Cerebellar nuclear complex (tissue), 1 donor: ENCODE data around the gene MACROD1.

ENCODE experiments used
- DNase-seq, 2 experiments: peaks; one replicate each; lab custom pipeline; 2025; lab: John Stamatoyannopoulos, UW

The MACROD1 gene

DNA sequence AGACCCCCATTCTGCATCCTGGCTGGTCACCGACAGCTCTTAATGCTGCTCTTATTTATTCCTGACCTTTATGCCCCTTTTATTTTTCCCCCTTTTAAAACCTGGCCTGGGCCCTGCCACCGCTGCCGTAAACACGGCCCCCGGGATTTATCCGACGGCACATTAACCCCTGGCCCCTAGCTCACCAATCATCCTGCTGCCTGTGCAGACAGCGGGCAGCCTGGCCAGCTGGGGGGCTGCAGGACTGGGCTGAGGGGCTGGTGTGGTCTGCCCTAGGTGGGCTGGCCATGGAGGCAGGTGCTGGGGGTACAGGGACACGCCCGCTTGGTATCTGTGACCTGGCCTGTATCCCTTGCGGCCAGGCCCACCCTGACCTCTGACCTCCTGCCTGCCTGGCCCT is 151.6 kb downstream of the MACROD1 start:
- DNase-seq: no peak

DNA sequence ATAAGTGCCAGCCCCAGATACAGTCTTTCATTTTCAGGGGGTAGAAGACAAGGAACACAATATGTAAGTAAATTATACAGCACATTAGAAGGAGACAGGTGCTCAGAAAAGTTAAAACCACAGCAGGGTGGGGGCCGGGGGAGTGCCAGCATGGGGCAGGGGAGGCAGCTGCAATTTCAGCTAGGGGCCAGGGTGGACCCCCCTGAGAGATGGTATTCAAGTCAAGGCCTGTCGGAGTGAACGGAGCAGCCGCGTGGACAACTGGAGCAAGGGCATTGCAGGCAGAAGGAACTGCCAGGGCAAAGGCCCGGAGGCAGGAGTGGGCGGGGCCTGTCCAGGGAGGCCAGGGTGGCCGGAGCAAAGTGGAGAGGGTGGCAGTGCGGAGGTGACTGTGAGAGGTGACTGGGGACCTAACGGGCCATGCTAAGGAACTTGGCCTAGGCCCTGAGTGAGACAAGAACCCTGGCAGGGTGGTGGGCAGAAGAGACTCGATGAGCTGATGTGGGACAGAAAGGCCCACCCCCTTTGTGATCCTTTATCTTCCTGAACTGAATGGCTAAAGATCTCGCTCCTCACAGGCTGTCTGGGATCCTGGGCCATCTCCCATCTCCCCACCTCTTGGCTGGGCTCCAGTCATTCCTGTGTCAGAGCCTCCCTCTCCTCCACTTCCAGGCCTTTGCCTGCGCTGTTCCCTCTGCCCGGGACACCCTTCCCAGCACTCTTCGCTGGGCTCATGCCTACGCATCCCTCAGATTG is 152.6 kb downstream of the MACROD1 start:
- DNase-seq: no peak

DNA sequence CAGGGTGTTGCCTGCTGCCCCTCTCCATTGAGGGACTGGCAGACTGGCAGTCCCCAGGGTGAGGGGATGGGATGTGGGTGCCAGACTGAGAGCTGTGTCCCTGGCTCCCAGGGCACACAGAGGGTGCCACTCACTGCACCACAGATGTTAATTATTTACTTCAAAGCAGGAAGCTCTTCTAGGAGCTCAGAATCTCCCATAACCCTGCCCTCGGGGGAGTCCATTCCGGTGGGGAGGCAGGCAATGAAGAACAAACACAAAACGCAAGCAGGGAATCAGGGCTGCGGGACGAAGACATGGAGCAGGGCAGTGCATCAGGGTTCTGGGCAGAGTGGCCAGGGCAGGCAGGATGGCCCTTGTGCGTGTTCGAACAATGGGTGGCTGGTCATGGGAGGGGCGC is 154.5 kb downstream of the MACROD1 start:
- no peak for DNase-seq

DNA sequence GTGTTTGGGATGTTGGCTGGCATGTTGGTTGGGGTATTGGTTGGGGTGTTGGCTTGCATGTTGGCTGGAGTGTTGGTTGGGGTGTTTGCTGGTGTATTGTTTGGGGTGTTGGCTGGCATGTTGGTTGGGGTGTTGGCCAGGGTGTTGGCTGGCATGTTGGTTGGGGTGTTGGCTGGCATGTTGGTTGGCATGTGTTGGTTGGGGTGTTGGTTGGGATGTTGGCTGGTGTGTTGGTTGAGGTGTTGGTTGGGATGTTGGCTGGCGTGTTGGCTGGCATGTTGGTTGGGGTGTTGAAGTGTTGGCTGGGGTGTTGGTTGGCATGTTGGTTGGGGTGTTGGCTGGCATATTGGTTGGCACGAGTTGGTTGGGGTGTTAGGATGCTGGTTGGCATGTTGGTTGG is 155.1 kb downstream of the MACROD1 start:
- DNase-seq: no peak

DNA sequence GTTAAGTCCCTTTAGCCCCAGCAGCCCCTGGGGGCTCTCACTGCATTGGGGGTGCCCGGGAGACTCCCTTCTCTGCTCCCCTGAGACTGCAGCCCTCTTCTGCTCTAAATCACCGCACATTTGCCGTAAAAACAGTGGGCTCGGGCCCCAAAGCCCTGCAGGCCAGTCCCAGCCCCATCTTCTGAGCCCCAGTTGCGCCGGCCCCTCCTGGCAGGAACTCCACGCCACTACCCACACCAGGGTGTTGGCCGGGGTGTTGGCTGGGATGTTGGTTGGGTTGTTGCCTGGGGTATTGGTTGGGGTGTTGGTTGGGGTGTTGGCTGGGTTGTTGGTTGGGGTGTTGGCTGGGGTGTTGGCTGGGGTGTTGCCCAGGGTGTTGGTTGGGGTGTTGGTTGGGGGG is 156.2 kb downstream of the MACROD1 start:
- no peak for DNase-seq

DNA sequence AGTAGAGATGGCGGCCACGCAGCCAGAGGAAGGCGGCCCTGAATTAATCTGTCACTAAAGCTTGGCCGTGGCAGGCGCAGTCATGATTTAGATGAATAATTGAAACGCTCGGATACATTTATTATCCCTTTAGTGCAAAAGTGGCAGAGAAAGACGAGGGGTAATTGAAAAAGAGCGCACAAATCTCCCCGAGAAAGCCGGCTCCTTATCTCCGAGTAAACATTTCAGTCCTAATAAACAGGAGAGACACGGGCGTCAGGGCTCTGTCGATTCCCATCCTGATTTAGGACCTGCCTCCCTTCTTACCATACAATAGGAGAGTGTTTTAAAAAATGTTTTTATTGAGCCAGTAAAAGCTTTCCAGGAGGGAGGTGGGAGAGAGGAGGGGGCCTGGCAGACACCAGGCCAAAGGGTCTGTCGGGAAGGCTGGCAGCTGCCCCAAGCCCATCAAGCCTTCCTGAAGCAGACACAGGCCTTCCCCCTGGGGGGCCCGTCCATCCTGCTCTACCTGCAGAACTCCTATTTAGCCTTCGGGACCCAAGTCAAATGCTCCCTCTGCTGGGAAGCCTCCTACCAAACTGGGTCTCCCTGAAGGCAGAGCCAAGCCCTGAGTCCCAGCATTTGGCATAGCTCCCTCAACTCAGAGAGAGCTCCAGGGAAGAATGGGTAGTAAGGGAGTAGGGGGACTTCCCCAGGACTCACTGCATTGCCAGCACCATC is 156.8 kb downstream of the MACROD1 start:
- DNase-seq: no peak

DNA sequence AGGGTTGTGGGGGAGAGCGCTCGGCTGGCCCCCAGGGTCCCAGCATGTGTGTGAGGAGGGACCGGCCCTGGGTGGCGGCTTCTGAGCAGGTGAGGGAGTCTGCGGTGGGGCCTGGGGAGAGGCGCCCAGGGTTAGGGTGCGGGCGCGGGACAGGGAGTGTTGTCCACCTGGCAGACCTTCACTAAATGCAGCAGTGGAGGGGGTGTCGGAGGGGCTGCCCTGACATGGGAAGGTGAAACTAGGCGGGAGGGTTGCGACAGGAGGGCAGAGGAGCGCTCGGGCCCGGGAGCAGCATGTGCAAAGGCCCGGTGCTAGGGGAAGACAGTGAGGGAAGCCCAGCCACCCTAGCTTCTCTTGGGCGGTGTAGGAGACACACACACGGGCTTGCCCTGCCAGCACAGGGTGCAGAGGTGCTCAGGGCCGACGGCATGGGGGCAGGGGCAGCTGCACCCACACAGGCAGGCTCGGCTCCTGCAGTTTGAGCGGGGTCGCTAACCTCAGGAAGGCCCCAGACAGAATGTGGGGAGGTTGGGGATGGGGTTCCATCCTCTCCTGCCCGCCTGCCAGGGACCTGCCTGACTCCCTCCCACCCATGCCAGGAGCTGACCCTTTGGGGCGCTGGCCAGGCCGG is 157.5 kb downstream of the MACROD1 start:
- DNase-seq: no peak

- DNase-seq: no peak
These were observed 158.2 kb downstream of the MACROD1 start for GRCh38 chr11:64007629-64008282.

- DNase-seq: no peak
These were observed 158.7 kb downstream of the MACROD1 start for GRCh38 chr11:64007160-64007628.

GRCh38 chr11:64006398-64006797 is 159.5 kb downstream of the MACROD1 start:
- no peak for DNase-seq

- DNase-seq: no peak
These were observed 160.2 kb downstream of the MACROD1 start for GRCh38 chr11:64005691-64006090.

DNA sequence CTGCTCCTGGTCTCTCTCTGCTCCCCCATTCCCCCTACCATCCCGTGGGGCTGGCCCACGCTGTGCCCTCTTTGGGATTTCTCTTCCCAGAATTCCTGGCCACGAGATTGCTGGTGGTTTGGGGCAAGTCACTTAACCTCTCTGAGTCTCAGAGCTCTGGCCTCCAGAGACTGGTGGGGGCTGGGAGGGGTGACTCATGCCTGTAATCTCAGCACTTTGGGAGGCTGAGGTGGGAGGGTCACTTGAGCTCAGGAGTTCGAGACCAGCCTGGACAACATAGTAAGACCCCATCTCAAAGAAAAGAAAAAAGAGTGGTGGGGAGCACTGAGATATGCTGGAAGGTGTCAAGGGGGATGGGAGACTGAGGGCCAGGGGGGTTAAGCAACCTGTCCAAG is 161.3 kb downstream of the MACROD1 start:
- no peak for DNase-seq

DNA sequence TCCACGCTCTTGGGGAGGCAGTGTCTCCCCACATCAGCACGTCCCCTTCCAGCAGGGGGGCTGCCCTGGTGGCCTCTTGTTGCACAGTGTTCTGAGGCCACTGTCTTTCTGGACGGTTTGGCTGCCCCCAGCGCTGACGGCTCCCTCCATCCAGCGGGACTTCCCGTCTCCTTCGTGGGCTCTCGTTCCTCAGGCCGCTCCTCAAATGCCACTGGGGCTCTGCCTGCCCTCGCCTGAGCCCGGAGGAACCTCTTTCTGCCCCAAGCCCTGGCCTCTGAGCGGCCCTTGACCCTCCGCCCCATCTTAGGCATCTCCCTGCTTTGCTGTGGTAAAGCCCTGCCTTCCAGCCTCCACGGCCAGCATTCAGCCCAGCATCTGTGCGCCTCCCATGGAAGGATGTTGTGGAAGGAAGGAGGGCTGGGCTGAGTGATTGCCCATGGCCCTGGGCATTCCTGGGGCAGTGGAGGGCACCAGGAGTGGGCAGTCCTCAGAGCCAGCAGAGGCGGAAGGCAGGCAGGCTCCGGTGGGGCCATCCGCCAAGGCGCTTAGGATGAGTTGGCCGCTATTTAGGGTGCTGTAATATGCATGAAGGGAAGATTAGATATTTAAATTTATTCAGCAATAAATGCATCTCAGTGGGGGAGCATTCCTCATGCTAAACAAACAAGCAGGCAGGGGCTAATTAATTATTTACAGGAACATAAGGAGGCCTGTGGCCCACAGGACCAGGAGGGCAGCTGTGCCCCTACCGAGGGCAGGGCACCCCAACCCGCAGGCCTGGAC is 161.9 kb downstream of the MACROD1 start:
- DNase-seq: no peak

- DNase-seq: no peak
These were observed 164.2 kb downstream of the MACROD1 start for GRCh38 chr11:64001484-64002420.

GRCh38 chr11:64000740-64001483 is 165.0 kb downstream of the MACROD1 start:
- no peak for DNase-seq

DNA sequence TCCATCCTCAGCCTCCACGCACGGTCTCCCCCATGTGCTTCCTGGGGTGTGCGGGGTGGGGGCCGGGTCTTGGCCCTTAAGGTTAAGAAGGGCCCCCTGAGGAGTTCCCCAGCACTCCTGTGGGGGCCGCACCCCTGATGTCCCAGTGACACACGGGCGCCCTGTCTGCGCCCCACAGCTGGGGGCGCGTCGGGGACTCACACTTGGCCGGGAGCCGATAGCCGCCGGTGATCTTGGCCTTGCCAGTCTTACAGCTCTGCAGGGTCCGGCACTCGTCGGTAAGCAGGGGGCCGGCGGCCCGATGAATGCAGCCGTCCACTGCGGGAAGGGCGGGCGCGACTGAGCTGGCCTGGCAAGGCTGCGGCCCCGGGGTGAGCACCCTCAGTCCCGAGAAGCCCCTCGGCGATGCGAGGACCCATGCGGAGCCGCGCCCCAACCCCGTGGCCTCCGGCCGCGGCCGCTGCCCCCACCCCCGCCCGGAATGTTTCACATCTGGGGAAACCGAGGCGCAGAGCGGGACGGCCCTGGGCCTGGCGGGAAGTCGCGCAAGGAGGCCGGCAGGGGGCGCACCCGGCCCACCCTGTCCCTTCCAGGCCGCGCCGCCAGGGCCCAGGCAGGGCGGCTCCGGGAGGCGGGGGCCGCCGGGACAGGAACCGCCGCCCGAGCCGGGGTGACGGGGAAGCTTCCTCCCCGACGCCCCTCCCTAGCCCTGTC is 165.7 kb downstream of the MACROD1 start:
- no peak for DNase-seq

GRCh38 chr11:63999349-64000025 is 166.4 kb downstream of the MACROD1 start:
- no peak for DNase-seq

DNA sequence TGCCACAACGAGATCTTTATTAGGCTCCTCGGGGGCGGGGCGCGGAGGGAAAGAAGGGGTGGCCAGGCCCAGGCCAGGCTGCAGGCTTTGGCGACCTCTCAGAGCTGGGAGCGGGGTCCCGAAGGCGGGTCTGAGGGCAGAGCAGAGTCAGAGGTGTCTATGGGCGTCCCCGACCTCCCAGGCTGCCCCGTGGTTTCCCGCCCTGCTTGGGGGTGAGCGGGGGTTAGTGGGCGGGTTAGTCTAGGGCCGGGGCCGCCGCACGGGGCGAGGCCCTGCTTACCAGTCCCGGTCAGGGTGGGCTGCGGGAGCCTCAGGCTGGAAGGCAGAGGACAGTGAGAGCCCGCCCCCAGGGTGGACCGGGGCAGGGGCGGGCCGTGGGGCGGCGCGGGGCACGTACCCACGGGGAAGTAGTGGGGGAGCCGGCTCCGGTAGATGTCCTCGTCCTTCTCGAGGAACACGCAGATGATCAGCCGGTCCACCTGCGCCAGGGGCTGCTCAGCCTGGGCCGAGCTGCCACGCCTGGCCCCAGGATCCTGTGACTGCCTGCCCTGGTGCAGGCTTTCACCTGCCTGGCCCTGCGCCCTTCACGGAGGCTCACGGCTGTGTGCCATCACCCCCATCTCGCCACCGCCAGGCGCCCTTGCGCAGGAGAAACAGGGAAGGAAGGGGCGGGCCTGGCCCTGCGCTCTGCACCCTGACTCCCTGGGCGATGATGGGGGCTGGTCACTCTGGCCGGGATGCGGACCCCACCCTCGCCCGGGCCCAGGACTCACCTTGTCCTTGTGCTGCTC is 167.2 kb downstream of the MACROD1 start:
- DNase-seq: no peak
